GM19035 (cell line): ENCODE results near the gene NDUFB10.

Experiments
- ATAC-seq: cut with Tn5 transposase; IDR thresholded peaks from one replicate; pipeline ENCODE4 v1.9.1; 2021; ENCODE audit not compliant: unreplicated experiment

Gene NDUFB10

DNA sequence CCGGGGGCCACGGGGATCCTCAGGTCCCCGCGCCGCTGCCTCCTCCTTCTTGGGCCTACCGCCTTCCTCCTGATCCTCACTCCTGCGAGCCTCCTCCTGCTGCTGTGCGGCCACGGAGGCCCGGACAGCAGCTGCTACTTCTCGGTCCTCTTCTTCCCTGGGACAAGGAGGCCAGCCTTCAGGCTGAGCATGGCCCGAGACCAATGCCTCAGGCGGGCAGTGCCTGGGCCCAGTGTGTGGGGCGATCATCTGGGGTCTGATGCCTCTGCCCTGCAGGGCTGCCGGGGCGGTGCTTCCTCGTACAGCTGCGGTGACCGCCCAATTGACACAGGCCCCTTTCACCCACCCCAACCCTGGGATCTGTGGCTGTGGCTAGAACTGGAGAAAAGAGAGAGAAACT lies 41.7 kb downstream of the NDUFB10 start:
- no peak for ATAC-seq

DNA sequence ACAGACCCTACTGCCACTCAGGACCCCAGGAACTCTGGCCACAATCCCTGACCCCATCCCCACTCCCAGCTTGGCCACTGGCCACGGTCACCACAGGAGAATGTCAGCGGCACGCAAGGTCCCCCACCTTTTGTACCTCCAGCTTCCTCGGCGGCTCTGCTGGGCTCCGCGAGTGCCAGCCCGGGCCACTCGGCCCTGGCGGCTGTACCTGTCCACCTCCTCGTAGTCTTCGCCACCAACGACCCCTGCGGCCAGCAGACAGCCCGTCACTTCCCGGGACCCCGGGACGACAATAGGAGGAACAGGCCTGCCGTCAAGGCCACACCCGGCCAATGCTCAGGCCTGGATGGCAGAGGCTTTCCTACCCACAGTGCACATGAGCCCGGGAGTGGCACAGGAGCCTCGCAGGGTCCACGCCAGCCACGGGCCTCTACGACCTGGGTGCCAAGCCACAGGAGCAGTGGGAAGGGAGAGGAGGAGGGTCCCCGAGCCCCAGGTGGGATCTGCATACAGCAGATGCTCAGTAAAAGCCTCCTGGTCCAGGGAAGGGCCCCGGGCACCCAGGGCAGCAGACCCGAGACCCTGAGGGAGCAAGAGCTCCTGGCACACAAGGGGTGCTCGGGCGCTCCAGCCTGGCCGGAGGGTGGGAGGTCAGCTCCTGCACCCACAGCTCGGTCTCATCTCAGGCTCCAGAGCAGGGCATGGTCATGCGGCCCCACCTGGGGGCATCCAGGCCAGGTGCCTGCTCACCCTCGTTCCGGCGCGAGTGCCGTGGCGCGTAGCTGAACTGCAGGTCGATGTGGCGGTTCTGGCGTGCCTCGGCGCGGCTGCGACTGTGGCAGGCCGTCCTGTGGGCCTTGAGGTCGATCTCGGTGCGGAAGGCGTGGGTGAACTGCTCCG lies 42.4 kb downstream of the NDUFB10 start:
- no peak for ATAC-seq

DNA sequence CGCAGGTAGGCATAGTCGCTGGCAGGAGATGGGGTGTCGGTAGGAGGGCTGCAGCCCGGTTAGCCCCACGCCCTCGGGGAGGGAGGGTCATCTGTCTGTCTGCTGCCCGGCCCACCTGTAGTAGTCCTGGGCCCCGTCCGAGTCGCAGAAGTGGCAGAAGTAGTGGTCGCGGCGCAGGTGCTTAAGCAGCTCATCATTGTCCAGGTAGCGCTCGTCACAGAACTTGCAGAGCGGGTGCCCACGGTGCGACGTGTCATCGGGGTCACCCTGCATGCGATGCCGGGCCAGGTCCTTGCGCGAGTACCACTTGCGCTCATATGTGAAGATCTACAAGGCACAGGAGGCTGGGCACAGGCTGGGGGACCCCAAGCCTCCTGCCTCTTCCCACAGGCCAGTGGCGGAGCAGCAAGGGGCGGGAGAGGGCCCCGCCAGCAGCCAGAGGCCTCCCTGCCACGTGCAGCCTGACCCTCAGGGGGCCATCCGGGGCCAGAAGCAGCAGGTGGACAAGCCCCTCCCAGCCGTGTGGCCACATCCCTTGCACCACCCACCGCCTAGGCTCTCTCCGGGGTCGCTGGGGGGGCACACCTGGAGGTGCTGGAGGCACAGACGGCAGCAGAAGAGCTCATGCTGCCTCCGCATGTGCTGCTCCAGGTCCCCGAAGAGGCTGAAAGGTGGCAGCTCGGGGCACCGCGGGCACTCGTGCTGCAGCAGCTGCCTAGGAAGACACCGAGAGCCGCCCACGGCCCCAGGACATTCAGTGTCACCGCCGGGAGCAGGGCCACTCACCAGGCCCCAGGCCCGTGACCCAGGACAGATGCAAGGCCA lies 43.3 kb downstream of the NDUFB10 start:
- ATAC-seq, result no peak

DNA sequence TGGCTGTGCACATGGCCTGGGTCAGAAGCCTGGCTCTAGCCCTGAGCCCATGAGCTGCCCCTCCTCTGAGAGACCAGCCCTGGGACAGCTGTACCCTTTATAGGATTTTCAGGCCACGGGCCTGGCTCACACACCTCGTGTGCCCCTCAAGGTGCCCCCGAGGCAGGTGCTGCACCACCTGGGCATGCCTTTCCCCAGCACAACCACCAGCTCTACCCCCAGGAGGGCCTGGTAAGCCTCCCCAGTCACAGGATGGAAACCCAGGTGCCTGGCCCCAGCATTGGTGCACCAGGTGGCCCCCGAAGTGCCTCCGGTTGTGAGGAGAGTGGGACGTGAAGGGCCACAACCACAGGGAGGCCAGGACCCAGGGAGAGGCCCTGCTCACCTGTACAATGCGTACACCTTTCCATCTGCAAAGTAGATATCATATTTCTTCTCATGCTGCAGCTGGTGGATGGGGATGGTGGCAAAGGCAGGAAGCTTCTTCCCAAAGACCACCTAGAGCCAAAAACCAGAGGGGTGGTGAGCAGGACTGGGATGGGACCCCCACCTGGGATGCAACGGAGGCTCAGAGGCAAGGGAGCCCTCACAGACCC lies 44.0 kb downstream of the NDUFB10 start:
- no peak for ATAC-seq

DNA sequence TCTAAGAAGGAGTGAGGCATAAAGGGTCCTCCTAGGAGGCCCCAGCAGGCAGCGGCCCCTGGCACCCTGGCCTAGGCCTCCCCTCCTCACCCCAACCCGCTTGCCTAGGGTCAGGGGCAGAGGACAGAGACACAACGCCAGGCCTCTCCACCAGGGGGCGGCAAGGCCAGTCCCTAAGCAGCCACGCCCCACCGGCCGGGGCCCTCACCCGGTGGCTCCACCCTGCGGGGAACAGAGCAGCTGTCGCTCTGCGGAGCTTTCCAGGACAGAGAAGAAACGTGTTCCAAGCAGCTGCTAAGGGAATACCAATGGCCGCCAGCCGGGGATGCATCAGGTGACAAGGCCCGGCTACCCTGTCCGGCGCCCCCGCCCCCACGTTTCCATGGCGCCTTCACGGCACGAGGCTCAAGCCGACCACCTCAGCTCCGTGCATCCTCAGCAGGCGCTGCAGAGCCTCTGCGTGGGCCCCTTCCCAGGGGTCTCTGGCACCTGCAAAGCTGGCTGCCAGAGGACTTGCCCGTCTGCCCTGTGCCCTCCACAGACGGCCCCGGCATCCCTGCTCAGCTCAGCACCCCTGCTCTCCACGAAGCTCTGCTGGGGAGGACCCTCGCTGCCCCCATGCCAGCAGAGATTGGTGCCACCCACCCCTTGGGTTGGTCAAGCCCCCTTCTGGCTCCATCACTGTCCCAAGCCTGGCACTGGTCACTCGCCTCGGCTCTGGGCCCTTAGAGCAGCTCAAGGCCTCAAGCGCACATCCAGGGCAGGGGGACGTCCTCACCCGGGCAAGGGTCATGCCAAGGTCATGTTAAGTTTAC lies 44.7 kb downstream of the NDUFB10 start:
- ATAC-seq, result no peak

DNA sequence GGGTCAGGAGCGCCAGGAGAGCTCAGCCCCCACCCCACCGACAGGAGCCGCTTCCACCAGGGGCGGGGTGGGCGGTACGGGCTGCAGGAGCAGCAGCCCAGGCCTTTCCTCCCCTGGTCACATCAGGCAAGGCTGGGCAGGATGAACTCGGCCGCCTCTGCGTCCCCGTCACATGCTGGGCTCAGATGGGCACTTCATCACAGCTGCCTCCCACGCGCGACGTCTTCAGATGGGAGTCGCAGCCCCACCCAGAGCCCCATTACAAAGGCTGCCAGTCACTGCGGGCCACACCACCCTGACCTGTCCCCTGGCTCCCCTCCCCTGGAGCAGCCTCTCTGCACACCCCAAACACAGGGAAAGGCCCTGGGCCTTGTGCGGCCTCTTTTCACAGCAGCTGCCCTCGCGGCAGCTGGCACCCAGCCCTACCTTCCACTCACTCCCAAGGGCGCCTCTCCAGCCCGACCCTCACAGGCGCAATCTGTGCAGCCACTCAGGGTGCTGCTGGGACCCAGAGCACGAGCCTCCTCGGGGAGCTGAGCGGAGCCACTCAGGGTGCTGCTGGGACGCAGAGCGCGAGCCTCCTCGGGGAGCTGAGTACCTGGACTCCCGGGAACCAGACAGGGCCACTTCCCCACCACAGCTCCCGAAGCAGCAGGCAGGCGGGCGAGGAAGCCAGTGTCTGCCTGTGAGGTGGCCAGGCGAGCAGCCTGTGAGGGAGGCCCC lies 45.6 kb downstream of the NDUFB10 start:
- no peak for ATAC-seq

DNA sequence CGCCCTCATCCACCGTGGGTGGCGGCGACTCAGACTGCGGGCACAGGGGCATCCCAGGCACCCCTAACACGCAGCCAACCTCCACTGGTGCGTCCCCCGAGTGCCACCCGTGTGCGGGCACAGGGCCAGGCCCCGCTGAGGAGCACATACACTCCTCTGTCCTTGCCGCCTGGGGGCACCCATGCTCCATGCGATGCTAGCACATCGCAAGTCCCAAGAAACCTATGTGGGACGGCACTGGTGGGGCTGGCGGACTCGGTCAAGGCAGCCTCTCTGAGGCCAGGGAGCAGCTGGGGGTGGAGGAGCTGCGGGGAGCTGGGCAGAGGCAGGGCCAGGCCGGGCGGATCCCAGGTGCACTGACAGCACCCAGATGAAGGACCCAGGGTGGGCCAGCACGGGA lies 46.3 kb downstream of the NDUFB10 start:
- no peak for ATAC-seq

DNA sequence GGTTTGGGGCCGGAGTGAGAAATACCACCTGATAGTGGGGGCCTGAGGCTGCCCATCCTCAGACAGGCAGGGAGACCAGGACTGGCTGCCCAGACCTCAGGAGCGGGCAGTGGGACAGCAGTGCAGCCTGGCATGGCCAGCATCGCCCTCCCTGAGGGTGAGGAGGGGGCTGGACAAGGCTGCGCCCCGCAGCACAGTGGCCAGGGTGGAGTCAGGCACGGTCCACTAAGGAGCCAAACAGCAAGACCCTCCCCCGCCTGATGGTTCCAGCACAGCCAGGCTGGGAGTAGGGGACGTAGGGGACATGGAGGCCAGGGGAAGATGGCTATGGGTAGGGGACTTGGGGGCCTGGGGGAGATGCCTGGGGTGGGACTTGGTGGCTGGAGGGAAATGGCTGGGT lies 47.0 kb downstream of the NDUFB10 start:
- no peak for ATAC-seq

DNA sequence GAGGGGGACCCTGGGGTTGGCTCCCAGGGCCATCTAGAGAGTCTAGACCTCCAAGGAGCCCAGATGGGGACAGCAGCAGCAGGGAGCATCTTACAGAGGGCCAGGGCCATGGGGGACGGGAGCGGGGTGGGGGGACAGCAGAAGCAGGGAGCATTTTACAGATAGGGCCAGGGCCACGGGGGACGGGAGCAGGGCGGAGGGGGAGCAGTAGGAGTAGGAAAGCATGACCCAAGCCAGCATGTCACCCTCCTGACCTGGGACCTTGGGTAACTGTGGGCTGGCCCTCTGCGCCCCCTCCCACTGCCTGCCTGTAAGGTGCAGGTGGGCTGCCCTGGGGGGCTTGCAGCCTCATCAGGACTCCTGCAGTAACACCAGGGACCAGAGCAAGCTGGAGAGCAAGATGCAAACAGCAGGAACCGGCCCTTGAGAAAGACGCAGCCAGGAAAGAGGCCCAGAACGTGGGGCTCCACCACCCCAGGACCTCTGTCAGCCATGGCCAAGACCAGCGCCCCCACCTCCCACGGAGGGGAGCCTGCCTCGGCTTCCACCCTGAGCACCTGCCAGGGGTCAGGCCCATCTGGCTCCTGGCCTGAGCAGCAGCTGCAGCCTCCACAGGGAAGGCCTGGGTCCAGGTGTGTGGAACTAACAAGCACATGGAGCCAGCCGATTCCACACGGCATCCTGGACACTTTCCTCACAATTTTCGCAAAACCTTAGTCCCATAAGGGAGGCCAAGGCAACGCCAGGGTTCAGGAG lies 47.9 kb downstream of the NDUFB10 start:
- ATAC-seq, result no peak

DNA sequence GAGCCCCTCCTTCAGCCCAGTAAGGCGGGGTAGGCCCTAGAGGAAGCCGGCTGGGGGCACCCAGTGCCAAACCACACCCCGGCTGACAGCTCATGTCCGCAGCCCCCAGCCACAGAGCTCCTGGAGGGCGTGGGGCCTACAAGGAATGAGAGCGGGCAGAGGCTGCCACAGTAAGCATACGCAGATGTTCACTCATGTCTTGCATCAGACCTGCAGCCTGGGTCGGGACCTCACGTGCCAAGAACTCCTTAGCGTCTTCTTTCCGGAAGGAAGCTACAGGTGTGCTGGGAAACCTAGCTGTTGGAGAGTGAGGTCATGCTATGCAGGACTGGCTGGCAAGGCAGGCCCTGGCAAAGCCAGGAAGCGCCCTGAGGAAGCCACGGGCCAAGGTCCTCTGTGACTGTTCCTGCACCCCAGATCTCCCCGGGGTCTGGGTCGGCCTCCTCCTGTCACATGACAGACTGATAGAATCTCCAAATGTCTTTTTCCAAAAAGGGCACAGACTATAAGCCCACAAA lies 48.7 kb downstream of the NDUFB10 start:
- no peak for ATAC-seq

DNA sequence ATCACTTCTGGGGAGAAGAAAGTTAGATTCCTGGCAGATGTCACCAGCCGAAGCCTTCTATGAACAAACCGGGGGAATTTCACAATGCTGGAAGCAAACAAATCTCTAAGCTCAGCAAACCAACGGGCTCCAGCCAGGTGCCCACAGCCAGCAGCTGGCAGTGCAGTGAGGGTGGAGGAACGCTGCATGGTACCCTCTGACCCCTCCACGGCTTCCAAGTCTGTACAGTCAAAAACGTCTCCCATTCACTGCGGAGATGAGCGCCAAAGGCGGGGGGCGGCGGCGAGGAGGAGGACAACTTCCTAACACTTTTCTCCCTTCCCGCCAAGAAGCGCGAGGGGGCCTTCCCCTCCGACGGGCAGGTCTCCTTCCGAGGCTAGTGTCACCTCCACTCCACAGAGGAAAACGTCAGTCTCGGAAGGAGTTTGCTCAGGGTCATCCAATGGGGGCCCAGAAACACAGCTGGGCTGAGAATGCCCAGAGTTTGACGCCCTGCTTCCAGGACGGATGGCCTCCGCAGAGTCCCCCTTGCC lies 49.4 kb downstream of the NDUFB10 start:
- no peak for ATAC-seq

DNA sequence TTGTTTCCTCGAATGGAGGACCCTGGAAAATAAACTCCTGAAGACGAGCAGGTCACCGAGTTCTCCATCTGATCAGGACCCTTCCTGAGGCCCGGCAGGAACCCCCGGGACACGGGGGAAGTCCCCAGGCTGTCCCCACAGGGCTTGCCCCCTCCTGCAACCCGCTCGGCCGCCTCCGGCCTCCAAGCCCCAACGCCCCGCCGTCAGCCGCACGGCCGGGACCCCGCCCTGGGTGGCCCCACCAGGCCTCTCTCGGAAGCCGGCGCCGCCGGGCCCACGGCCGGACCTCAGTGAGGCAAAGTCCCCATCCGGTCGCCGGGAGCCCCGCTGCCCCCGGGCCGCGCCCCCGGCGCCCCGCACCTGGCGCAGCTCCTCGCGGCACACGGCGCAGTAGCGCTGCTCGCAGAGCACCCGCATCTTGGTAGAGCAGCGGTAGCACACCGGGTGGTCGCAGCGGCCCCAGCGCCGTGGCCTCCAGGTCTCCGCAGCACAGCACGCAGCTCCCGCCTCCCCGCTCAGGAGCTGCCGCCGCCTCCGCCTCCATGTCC lies 49.9 kb downstream of the NDUFB10 start:
- ATAC-seq, result peak; percentile 39

DNA sequence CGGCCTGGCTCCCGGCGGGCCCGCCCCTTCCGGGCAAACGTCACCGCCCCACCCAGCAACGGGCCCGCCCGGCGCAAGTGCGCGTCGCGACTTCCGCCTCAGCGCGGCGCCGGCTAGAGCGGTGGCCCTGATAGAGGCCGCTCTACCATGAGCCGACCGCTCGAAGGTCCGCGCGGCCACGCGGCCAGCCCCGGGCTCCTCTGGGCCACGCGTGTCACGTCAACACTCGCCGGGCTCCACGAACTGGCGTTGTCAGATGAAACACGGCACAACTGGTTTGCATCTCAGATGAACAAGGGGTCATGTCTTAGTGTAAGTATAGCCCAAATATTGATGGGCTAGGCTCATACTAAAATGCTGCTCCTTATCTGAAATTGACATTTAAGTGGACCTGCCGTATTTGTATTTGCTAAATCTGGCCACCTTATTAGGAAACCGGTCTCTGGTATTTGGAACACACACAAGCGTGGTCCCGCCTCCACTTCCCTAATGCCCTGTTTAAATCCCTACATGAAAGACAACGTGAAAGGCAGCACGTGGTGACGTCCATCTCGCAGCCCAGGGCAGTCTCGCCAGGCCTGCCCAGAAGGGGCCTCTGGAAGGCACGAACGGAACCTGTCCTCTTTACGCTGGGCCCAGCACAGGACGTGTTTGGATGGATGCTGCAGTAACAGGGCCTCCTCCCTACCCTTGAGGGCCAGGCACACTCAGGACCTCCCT lies 50.6 kb downstream of the NDUFB10 start, which contains the start of gene ZNF598:
TSS of gene ZNF598 (minus strand) at position 31 of the 720 bp plus-strand sequence.
- peak; percentile 88 for ATAC-seq
